ENCODE measurements around the gene PRSS53. TPM values are rescaled to one million over a fixed set of nuclear protein-coding genes. Genes with fewer than 3 reads are reported as not detected.

Gene PRSS53
- total RNA-seq: 1 to 10 TPM in 1 of 2 donors, under 1 TPM in 1; 0.67 to 1.0 TPM

DNA sequence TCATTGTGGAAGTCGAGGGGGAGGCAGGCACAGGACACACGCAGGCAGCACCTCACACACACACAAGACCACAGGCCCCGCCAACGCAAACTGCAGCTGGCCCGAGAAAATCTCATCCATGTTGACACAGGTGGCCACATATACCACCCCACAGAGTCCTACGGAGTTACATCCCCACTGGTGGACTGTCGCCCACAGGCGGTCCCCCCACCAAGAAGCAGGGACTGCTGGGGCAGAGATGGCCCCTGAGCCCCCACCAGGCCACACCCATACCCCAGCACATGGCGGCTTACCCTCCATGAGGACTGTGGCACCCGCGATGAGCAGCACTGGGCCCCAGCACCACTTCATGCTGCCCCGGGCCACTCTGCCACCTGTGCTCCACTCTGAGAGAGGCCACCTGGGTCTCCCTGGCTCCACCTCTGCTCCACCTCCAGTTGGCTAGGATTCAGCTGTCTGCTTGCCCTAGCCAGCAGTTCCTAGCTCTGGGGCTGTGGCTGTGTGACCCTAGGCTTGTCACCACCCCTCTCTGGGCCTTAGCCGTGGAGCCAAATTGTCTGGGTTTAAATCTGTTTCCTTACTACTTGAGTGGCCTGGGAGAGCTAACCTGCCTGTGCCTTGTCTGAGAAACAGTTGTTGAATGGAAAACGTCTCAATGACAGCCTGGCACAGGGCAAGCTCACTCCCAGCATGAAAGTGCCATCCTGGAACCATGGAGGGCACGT is at the start of gene PRSS53:
Gene PRSS53, minus strand, starts transcription at position 485 of the 725 bp plus-strand sequence. Its CDS starts 134 bp downstream, at position 351.

DNA sequence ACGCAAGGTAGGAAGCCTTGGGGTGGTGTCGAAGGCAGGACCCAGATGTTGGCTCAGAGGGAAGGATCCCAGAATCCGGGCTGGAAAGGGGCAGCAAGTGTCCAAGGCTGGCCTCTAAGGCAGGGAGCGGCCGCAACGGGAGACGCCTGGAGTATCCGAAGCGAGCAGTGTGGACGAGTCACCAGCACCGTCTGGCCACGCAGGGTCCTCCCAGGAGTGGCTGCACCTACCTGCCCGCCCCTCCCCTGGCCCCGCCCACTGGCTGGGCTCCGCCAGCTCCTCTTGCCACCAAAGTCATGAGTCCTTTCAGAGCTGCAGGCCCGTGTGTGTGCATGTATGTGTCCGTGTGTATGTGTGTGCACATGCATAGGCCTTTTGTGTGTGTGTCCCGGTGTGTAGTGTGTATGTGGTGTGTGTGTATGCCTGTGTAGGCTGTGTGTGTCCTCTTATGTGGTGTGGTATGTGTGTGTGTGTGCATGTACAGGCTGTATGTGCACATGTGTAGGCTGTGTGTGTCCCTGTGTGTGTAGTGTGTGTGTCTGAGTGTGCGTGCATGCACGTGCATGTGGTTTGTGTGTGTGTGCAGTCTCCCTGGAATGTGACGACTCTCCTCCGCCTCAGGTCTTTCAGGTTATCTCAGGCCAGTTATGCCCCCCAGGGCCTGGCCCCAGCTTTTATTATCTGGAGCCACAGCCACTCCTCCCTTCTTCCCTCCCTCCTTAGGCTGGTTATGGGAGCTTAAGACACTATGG is 47.0 kb upstream of the PRSS53 start, which contains the start of gene PRSS8:
Gene PRSS8, minus strand, starts transcription at position 193 of the 752 bp plus-strand sequence. CDS start 229 bp downstream, outside the sequence.

DNA sequence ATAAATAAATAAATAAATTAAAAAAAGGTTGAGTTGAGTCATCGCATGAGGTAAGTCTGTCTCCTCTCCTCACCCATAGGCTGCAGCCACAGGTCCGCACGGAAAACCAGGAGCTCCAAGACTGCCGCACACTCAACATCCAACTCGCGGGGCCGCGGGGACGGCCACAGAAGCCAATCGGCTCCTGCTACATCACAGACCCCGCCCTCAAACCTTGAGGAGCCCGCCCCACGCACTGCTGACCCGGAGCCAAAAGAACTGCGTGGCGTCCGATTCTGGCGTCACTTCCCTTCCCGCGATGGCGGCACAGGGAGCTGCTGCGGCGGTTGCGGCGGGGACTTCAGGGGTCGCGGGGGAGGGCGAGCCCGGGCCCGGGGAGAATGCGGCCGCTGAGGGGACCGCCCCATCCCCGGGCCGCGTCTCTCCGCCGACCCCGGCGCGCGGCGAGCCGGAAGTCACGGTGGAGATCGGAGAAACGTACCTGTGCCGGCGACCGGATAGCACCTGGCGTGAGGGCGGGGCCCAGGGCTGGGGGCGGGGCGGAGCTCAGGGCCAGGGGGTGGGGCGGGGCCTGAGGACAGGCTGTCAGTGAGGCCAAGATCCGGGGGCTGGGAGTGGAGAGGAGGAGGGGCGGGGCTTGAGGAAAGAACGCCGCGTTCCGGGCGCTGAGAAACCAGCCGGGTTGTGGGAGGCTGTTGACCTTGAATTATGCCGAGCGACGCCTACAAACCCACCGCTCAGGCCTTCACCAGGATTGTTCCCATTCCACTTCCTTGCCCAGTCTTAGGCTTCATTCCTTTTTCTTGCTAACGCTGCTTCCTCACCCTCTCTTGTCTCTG is 28.9 kb upstream of the PRSS53 start, which contains the start of gene KAT8:
Gene KAT8, plus strand, starts transcription at position 281 of the 839 bp plus-strand sequence. Its CDS starts 18 bp downstream, at position 299.

DNA sequence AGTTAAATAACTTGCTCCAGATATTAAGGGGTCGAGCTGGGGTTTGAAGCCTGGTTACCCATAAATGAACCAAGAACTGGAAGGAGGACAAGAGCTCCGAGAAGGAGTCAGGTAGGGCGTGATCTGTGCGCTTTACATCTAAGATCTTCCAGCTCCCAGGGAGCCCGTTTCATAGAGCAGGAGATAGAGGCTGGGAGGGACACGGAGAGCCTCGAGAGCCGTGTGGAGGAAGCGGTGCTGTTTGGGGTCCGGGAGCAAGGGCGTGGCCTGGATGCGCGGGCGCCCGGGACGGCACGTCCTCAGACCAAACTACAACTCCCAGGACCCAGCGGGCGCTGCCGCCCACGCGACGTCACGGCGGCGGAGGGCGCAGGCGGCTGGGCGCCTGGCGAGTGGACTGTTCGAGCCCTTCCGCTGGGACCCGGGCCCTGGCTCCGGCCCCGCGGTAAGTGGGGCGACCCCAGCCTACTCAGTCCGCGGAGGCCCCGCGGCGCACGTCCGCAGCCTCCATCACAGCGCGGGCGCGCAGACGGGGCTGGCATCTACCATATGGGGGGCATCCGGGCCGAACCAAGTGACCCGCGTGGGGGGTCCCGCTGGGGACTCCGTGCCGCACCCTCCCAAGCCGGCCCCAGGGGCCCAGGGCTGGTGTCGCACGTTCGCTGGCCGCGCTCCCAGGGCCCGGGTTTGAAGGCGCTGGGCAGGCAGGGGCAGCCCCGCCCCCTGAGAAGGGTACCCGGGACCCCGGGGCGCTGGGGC is 19.5 kb upstream of the PRSS53 start, which contains the start of gene BCKDK:
Gene BCKDK, plus strand, starts transcription at position 352 of the 759 bp plus-strand sequence. CDS start 838 bp downstream, outside the sequence.

DNA sequence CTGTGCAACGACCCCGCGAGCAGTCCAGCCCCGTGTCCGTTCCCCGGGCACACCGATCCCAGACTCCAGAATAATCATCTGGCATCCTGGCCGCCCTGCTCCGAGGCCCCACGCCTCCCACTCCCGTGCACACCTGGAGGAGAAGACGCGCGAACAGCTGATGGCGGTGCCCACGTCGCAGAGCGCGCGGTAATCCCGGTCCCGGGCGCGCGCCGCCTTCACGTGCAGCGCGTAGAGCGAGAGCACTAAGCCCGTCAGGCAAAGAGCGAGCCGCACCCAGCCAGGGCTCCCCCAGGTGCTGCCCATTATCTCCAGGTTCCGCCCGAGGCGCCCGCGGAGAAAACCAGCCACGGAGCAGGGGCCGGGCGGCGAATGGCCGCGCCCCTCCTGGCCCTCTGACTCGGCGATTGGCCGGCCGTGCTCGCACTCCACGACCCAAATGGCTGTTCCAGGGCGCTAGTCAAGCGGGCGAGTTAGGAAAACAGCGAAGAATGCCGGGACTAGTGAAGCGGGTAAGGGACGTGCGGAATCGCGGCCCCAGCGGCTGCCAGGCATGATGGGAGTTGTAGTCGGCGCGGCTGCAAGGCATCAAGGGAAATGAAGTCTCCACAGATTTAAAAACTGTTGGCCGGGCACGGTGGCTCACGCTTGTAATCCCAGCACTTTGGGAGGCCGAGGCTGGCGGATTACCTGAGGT is 5.8 kb upstream of the PRSS53 start, which contains the start of gene VKORC1:
Gene VKORC1, minus strand, starts transcription at position 374 of the 697 bp plus-strand sequence. Its CDS starts 68 bp downstream, at position 306.

DNA sequence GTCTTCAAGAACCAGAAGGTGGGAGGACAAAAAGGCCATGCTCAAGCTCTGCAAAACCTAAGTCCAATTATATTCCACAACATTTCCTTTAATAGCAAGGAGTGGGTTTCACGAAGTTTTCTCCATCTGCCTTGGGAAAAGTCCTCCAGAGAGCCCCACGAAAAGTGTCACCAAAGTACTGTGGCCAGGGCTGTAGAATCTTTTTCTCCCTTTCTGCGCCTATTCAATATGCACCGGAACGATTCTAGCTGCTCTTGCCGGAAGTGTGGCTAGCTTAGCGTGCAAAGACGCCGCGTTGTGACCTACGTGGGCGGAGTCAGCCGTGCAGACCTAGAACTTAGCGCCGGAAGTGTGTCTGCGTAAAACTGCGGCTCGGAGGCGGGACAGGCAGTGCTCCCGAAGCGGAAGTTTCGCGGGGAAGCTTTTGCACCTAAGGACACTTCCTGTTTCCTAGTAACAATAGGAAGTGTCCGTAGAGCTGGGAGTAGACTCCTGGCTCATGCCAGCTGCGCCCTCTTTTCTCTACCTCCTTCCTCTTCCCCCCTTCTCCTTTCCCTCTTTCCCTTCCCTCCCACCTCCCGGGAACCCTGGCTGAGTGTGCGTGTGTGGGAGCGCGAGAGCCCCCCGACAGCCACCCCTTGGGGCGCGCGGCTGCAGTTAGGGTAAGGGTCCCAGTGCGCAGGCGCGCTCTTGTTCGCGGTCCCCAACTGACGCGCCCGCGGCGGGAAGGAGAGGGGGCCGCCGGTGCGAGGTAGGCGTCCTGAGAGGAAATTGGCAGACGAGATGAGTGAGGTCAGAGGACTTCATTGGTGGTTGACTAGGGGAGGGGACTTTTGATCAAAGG is 14.6 kb downstream of the PRSS53 start, which contains the start of the genes ZNF646 and ZNF668:
Gene ZNF646, plus strand, starts transcription at position 453 of the 844 bp plus-strand sequence. CDS start 1,903 bp downstream, outside the sequence.
Gene ZNF668, minus strand, starts transcription at position 271 of the 844 bp plus-strand sequence. CDS start 9,781 bp downstream, outside the sequence.

Other genes with a start within 250 kb of the PRSS53 start
- gene BCL7C, start 194.9 kb downstream of the PRSS53 start, total RNA-seq: 10 to 100 TPM; 12.7 to 25.3 TPM
- gene CTF1, start 192.3 kb downstream of the PRSS53 start, total RNA-seq: under 1 TPM; 0.34 to 0.67 TPM
- 10 to 100 TPM; 13.4 to 15.0 TPM for gene FBXL19, start 165.4 kb downstream of the PRSS53 start, total RNA-seq
- 10 to 100 TPM; 29.3 to 35.4 TPM for gene ORAI3, start 139.9 kb downstream of the PRSS53 start, total RNA-seq
- 1 to 10 TPM; 3.8 to 9.7 TPM for gene SETD1A, start 131.2 kb downstream of the PRSS53 start, total RNA-seq
- 10 to 100 TPM; 13.0 to 20.3 TPM for gene HSD3B7, start 103.7 kb downstream of the PRSS53 start, total RNA-seq
- gene STX1B, start 78.3 kb downstream of the PRSS53 start, total RNA-seq: 1 to 10 TPM in 1 of 2 donors, under 1 TPM in 1; 0.67 to 3.1 TPM
- gene STX4, start 55.4 kb downstream of the PRSS53 start, total RNA-seq: 10 to 100 TPM; 13.0 to 17.2 TPM
- gene ZNF668, start 14.7 kb downstream of the PRSS53 start, total RNA-seq: 10 to 100 TPM in 1 of 2 donors, 1 to 10 TPM in 1; 8.6 to 14.0 TPM
- gene ZNF646, start 14.5 kb downstream of the PRSS53 start, total RNA-seq: 10 to 100 TPM; 14.1 to 17.6 TPM
- 10 to 100 TPM; 78.9 to 87.1 TPM for gene VKORC1, start 5.9 kb upstream of the PRSS53 start, total RNA-seq
- 10 to 100 TPM; 42.6 to 43.7 TPM for gene BCKDK, start 19.4 kb upstream of the PRSS53 start, total RNA-seq
- 10 to 100 TPM; 25.8 to 31.6 TPM for gene KAT8, start 28.7 kb upstream of the PRSS53 start, total RNA-seq
- under 1 TPM in 1 of 2 donors, not detected in 1; under 0.01 TPM for gene PRSS8, start 46.8 kb upstream of the PRSS53 start, total RNA-seq
- under 1 TPM; 0.33 to 0.69 TPM for gene PRSS36, start 61.1 kb upstream of the PRSS53 start, total RNA-seq
- 10 to 100 TPM; 45.4 to 51.0 TPM for gene FUS, start 91.2 kb upstream of the PRSS53 start, total RNA-seq
- 100 to 1,000 TPM; 195 to 298 TPM for gene PYCARD, start 113.8 kb upstream of the PRSS53 start, total RNA-seq
- under 1 TPM; under 0.01 TPM for gene TRIM72, start 125.2 kb upstream of the PRSS53 start, total RNA-seq
- gene PYDC1, start 128.2 kb upstream of the PRSS53 start, total RNA-seq: not detected
- gene ITGAM, start 171.0 kb upstream of the PRSS53 start, total RNA-seq: 1 to 10 TPM in 1 of 2 donors, under 1 TPM in 1; under 0.01 to 1.0 TPM